ENCODE results near the gene MRGPRX4.

The MRGPRX4 gene

DNA sequence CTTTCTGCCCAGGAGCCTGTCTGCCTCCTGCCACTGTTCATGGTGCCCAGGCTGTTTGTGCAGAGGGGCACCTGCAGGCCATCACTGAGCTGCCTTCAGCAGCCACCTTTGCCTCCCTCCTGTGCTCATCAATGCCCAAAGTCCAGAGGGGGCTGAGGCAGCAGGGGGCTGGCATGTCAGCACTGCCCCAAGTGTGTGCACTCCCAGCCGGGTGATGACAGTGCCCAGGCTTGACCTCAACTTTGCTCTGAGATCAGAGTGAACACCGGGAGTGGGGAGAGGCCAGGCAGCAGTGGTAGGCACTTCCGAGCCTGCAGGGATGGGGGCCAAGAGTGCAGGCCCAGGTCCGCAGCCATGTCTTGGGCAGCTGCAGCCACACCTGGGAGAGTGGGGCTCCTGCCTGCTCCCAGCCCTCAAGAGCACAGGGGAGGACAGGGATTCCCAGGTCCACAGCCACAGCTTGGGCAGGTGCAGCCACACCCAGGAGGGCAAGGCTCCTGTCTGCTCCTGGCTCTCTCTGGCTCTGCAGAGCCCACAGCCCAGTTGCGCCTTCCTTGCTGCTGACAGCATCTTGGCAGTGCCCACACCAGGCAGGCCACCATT is 48.7 kb downstream of the MRGPRX4 start:
- no peak for DNase-seq (ENCODE audit: low read depth)

- DNase-seq (ENCODE audit: low read depth) = no peak
Observed at GRCh38 chr11:18222814-18223421, 50.3 kb downstream of the MRGPRX4 start.
